Caco-2 (cell line): Measurements from ENCODE around the gene ZNF480. TPM values are rescaled to one million over a fixed set of nuclear protein-coding genes. Genes with fewer than 3 reads are reported as not detected.

Experiments used
- BruUV-seq: library from RNA; stranded (reverse); fragments of 400-500 nt; replicated peaks from 2 replicates; lab custom pipeline; 2021; lab: Mats Ljungman, UMichigan
- CTCF ChIA-PET: fragments of 300-600 bp; sonication (Branson Sonifier 250); formaldehyde crosslinking; loops from one replicate; lab custom pipeline; 2022; ENCODE audit warnings: antibody characterized with exemption; lab: Charles Lee
- POLR2A ChIA-PET: fragments of 300-600 bp; sonication (Branson Sonifier 250); formaldehyde crosslinking; loops from one replicate; lab custom pipeline; 2022; ENCODE audit warnings: antibody characterized with exemption; lab: Charles Lee
- DNase-seq, 2 experiments: peaks; one replicate each; pipeline versions ENCODE4 v3.0.0 to v3.0.0-alpha.2; 2020 to 2022
- H3K27me3 ChIP-seq: replicated peaks from 2 replicates; pipeline ENCODE4 v1.6.0; 2011; ENCODE audit warnings: low read length; ENCODE audit not compliant: control insufficient read depth, insufficient read depth
- H3K36me3 ChIP-seq: 2 replicates; pipeline ENCODE4 v1.5.1; 2011; ENCODE audit warnings: low read length; ENCODE audit not compliant: control insufficient read depth, insufficient read depth
- H3K4me1 ChIP-seq: fragments of 250-450 bp; sonication (Bioruptor Pico); 2 replicates; pipeline ENCODE4 v1.5.1; 2020; ENCODE audit warnings: mild to moderate bottlenecking
- H3K4me3 ChIP-seq: 2 replicates; pipeline ENCODE4 v1.5.1; 2011; ENCODE audit warnings: low read depth, mild to moderate bottlenecking, control low read depth, low read length
- H3K9me3 ChIP-seq: fragments of 250-450 bp; sonication (Bioruptor Pico); 2 replicates; pipeline ENCODE4 v1.5.1; 2020; ENCODE audit warnings: mild to moderate bottlenecking, moderate library complexity
- H3K27ac Mint-ChIP-seq: one replicate; pipeline ENCODE4 v1.8.0; 2022; ENCODE audit warnings: mixed read lengths; ENCODE audit not compliant: unreplicated experiment
- H3K27me3 Mint-ChIP-seq: one replicate; pipeline ENCODE4 v1.8.0; 2022; ENCODE audit warnings: mixed read lengths; ENCODE audit not compliant: insufficient read depth, unreplicated experiment
- H3K36me3 Mint-ChIP-seq: one replicate; pipeline ENCODE4 v1.8.0; 2022; ENCODE audit warnings: mild to moderate bottlenecking, mixed read lengths; ENCODE audit not compliant: insufficient read depth, unreplicated experiment
- H3K4me1 Mint-ChIP-seq: one replicate; pipeline ENCODE4 v1.8.0; 2022; ENCODE audit warnings: low read depth, mixed read lengths; ENCODE audit not compliant: unreplicated experiment
- H3K4me3 Mint-ChIP-seq: one replicate; pipeline ENCODE4 v1.8.0; 2022; ENCODE audit warnings: mild to moderate bottlenecking, moderate library complexity, mixed read lengths; ENCODE audit not compliant: unreplicated experiment
- H3K9me3 Mint-ChIP-seq: one replicate; pipeline ENCODE4 v1.8.0; 2022; ENCODE audit warnings: mixed read lengths; ENCODE audit not compliant: unreplicated experiment
- intact Hi-C: fragments of 100-400 bp; cut with micrococcal nuclease; formaldehyde crosslinking; loops from one replicate; pipeline ENCODE4 v1.10.0; 2022; ENCODE audit not compliant: unreplicated experiment
- microRNA-seq: library from miRNA; unstranded; fragments of <30 nt; microRNA quantifications from one replicate; pipeline ENCODE4 v1.2.0, GENCODE V29; 2022
- total RNA-seq: library from RNA; stranded (reverse); gene quantifications from 2 replicates; pipeline ENCODE4 v1.2.3, GENCODE V29; 2022
- TF ChIP-seq, protein P1 (sequence below), 2 experiments: fragments of 200-600 bp in 1 of 2; IDR thresholded peaks; 1 replicate in 1 of 2; 2 replicates in 1 of 2; pipeline versions ENCODE4 v1.5.1 to v1.8.0; 2011 to 2022; ENCODE audit warnings: antibody characterized with exemption in 1 of 2, control low read depth in 1 of 2, inconsistent platforms in 1 of 2, low read depth in 1 of 2, low read length in 1 of 2, mild to moderate bottlenecking in 1 of 2, moderate library complexity in 1 of 2; ENCODE audit not compliant: insufficient read depth in 1 of 2, severe bottlenecking in 1 of 2, unreplicated experiment in 1 of 2

The ZNF480 gene
- total RNA-seq, 1 experiment from 2014 or later = 17.7 TPM

DNA sequence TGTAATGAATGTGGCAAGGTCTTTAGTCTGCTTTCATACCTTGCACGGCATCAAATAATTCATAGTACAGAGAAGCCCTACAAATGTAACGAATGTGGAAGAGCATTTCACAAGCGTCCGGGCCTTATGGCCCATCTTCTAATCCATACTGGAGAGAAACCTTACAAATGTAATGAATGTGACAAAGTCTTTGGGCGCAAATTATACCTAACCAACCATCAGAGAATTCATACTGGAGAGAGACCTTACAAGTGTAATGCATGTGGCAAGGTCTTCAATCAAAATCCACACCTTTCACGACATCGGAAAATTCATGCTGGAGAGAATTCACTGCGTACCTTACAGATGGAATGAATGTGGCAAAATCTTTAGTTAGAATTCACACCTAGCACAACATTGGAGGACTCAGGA, 69.5 kb downstream of the ZNF480 start:
- no peak for DNase-seq
- Mint-ChIP-seq H3K36me3 (peaks cover 6% of the 10 kb centered on the region), H3K27ac (no peak overlapping the region), H3K4me1 (no peaks in the 10 kb centered on the region), H3K4me3 (no peak overlapping the region), H3K27me3 (no peaks in the 10 kb centered on the region), H3K9me3 (peaks cover 34% of the 10 kb centered on the region)
- H3K9me3 ChIP-seq = peaks cover 63% of the 10 kb centered on the region
- intact Hi-C loops = no loop called here
- no peaks in the 10 kb centered on the region for H3K27me3 ChIP-seq
- H3K4me1 ChIP-seq = no peaks in the 10 kb centered on the region
- CTCF ChIA-PET = no interaction called here
- POLR2A ChIA-PET = no interaction called here
- TF ChIP-seq, protein P1, sequence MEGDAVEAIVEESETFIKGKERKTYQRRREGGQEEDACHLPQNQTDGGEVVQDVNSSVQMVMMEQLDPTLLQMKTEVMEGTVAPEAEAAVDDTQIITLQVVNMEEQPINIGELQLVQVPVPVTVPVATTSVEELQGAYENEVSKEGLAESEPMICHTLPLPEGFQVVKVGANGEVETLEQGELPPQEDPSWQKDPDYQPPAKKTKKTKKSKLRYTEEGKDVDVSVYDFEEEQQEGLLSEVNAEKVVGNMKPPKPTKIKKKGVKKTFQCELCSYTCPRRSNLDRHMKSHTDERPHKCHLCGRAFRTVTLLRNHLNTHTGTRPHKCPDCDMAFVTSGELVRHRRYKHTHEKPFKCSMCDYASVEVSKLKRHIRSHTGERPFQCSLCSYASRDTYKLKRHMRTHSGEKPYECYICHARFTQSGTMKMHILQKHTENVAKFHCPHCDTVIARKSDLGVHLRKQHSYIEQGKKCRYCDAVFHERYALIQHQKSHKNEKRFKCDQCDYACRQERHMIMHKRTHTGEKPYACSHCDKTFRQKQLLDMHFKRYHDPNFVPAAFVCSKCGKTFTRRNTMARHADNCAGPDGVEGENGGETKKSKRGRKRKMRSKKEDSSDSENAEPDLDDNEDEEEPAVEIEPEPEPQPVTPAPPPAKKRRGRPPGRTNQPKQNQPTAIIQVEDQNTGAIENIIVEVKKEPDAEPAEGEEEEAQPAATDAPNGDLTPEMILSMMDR (IDR thresholded peaks at IDR 0.05; ENCODE audit: insufficient read depth in 1 of 2, low read depth in 1 of 2, low read length in 1 of 2, severe bottlenecking in 1 of 2, unreplicated experiment in 1 of 2) = no peak
- no peaks in the 10 kb centered on the region for H3K36me3 ChIP-seq
- no peak overlapping the region for H3K4me3 ChIP-seq
- BruUV-seq = no TSS peak

DNA sequence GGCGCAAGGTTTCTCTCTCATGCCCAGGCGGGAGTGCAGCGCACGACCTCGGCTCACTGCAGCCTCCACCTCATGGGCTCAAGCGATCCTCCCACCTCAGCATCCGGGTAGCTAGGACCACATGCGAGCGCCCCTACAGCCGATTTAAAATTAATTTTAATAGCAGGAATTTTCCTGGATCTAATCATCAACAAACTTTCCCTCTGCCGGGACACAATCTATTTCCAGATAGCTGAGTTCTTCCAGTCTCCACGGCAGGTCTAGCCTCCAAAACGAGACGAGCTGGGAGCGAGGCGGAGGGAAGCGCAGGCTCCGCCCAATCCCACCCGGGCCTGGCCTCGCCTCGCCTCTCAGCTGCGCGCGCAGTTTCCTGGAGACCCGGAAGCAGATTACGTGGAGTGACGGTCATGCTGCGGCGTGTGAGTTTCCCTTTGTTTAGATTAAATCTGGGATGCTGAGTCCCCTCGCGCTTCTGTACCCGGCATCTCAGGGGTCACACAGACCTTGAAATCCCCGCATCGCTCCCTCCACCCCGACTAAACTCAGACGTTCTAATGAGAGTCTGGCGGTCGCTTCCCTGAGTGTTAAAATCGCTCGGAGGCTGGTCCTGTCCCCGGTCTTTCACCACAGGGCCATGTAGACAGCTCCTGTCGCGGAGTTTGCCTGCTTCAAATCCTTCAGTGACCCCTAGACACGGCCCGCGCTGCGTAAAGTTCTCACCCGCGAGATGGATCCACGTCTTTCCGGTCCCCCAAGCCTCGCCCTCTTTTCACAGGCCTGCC, 72.8 kb downstream of the ZNF480 start, which contains the start of gene ZNF880:
TSS of gene ZNF880 (plus strand) at position 365 of the 782 bp plus-strand sequence. CDS start at position 408, 43 bp downstream.
- Histone ChIP-seq H3K4me3 (peak within 1 kb of the TSS; percentile 35), H3K4me1 (no peaks in the 10 kb centered on the region), H3K9me3 (peaks cover 44% of the 10 kb centered on the region), H3K36me3 (no peaks in the 10 kb centered on the region), H3K27me3 (no peaks in the 10 kb centered on the region)
- TSS peak; percentile 76 for BruUV-seq
- intact Hi-C loops = no loop called here
- peak within 1 kb of the TSS; percentile 66 for H3K4me3 Mint-ChIP-seq
- TF ChIP-seq, protein P1 (IDR thresholded peaks at IDR 0.05; ENCODE audit: insufficient read depth in 1 of 2, low read depth in 1 of 2, low read length in 1 of 2, severe bottlenecking in 1 of 2, unreplicated experiment in 1 of 2) = no peak
- H3K36me3 Mint-ChIP-seq = peaks cover 6% of the 10 kb centered on the region
- ChIA-PET CTCF (interaction anchor here (0.5 kb wide), 1 partner anchor 232 kb away, joined by 3 read pairs; no protein-coding TSS in a partner anchor), POLR2A (no interaction called here)
- H3K27ac Mint-ChIP-seq = peak within 1 kb of the TSS; percentile 36
- H3K27me3 Mint-ChIP-seq = no peaks in the 10 kb centered on the region
- DNase-seq = peak; percentile 65 to 66
- H3K9me3 Mint-ChIP-seq = peaks cover 36% of the 10 kb centered on the region
- H3K4me1 Mint-ChIP-seq = no peaks in the 10 kb centered on the region

DNA sequence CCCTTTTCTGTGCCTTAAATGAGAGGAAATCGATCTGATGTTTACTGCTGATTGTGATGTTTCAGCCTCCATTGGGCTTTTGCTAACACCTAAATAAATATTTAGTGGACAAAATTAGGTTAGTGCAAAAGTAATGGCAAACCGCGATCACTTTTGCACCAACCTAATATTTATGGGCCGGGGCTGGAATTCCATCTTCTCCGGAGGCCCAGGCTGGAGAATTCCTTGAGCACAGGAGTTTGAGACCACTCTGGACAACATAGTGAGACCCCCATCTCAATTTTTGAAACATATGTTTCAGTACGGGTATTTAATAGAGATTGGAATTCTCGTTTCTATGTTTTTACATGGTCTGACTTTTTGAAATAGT, 73.4 kb downstream of the ZNF480 start:
- CTCF ChIA-PET = no interaction called here
- no peaks in the 10 kb centered on the region for H3K4me1 ChIP-seq
- H3K27me3 ChIP-seq = no peaks in the 10 kb centered on the region
- no peaks in the 10 kb centered on the region for H3K36me3 ChIP-seq
- Mint-ChIP-seq H3K27ac (peak overlapping the region; percentile 36), H3K36me3 (peaks cover 6% of the 10 kb centered on the region), H3K27me3 (no peaks in the 10 kb centered on the region), H3K4me1 (no peaks in the 10 kb centered on the region), H3K9me3 (peaks cover 36% of the 10 kb centered on the region), H3K4me3 (peak overlapping the region; percentile 66)
- H3K9me3 ChIP-seq = peaks cover 39% of the 10 kb centered on the region
- peak overlapping the region; percentile 35 for H3K4me3 ChIP-seq
- POLR2A ChIA-PET = no interaction called here
- intact Hi-C loops = no loop called here
- TF ChIP-seq, protein P1 (IDR thresholded peaks at IDR 0.05; ENCODE audit: insufficient read depth in 1 of 2, low read depth in 1 of 2, low read length in 1 of 2, severe bottlenecking in 1 of 2, unreplicated experiment in 1 of 2) = no peak
- BruUV-seq = no TSS peak
- no peak for DNase-seq

Small RNA genes lying within 50 kb of the gene (microRNA-seq; reads per million reads assigned to microRNA genes)
- 3.9 reads per million, percentile 25 among the genes with 10 or more reads in this experiment for gene MIR643

Other genes with a start within 250 kb of the ZNF480 start
- 7.0 and 10.5 TPM in 2 replicates for gene ZNF432, start 248.3 kb upstream of the ZNF480 start, total RNA-seq
- 14.9 and 16.7 TPM in 2 replicates for gene ZNF841, start 201.4 kb upstream of the ZNF480 start, total RNA-seq
- 5.7 and 7.1 TPM in 2 replicates for gene ZNF616, start 157.2 kb upstream of the ZNF480 start, total RNA-seq
- 6.3 and 8.8 TPM in 2 replicates for gene ZNF836, start 125.5 kb upstream of the ZNF480 start, total RNA-seq
- gene PPP2R1A, start 107.1 kb upstream of the ZNF480 start, total RNA-seq = 279 and 291 TPM in 2 replicates
- gene ZNF766, start 27.6 kb upstream of the ZNF480 start, total RNA-seq = 12.1 and 12.9 TPM in 2 replicates
- gene ZNF610, start 39.1 kb downstream of the ZNF480 start, total RNA-seq = 0.41 TPM in 1 of 2 replicates, not detected in the other
- gene ZNF880, start 72.8 kb downstream of the ZNF480 start, total RNA-seq = 1.8 and 2.0 TPM in 2 replicates
- 5.7 and 7.8 TPM in 2 replicates for gene ZNF528, start 100.7 kb downstream of the ZNF480 start, total RNA-seq
- gene ZNF534, start 132.0 kb downstream of the ZNF480 start, total RNA-seq = not detected in 2 replicates
- not detected in 2 replicates for gene ZNF578, start 156.4 kb downstream of the ZNF480 start, total RNA-seq
- 19.3 and 19.8 TPM in 2 replicates for gene ZNF808, start 230.5 kb downstream of the ZNF480 start, total RNA-seq